ENCODE results near the gene DLGAP4.

Gene DLGAP4

GRCh38 chr20:36275441-36276189 is 30.5 kb upstream of the DLGAP4 start:
- no peak for DNase-seq

GRCh38 chr20:36277546-36277945 is 28.6 kb upstream of the DLGAP4 start:
- no peak for DNase-seq

GRCh38 chr20:36279362-36279761 is 26.8 kb upstream of the DLGAP4 start:
- no peak for DNase-seq

GRCh38 chr20:36279776-36280175 is 26.4 kb upstream of the DLGAP4 start:
- no peak for DNase-seq

- DNase-seq: no peak
Measured at GRCh38 chr20:36281785-36282380, 24.3 kb upstream of the DLGAP4 start.

GRCh38 chr20:36284751-36285150 is 21.4 kb upstream of the DLGAP4 start:
- no peak for DNase-seq

- DNase-seq: no peak
Measured at GRCh38 chr20:36285746-36286447, 20.2 kb upstream of the DLGAP4 start.

GRCh38 chr20:36297656-36298055 is 8.5 kb upstream of the DLGAP4 start:
- no peak for DNase-seq

- no peak for DNase-seq
Measured at GRCh38 chr20:36298061-36298460, 8.1 kb upstream of the DLGAP4 start.

- DNase-seq: no peak
Measured at GRCh38 chr20:36298795-36299339, 7.3 kb upstream of the DLGAP4 start.

GRCh38 chr20:36299459-36299858 is 6.7 kb upstream of the DLGAP4 start:
- no peak for DNase-seq

- no peak for DNase-seq
Measured at GRCh38 chr20:36301359-36302119, 4.6 kb upstream of the DLGAP4 start.

- no peak for DNase-seq
Measured at GRCh38 chr20:36303020-36303595, 3.0 kb upstream of the DLGAP4 start.

GRCh38 chr20:36303831-36304230 is 2.3 kb upstream of the DLGAP4 start:
- DNase-seq: no peak

GRCh38 chr20:36304786-36305495 is 1.2 kb upstream of the DLGAP4 start:
- no peak for DNase-seq

- no peak for DNase-seq
Measured at GRCh38 chr20:36306553-36307411, 643 bp downstream of the DLGAP4 start.

GRCh38 chr20:36307412-36308325 is 1.5 kb downstream of the DLGAP4 start:
- DNase-seq: no peak

- DNase-seq: no peak
Measured at GRCh38 chr20:36308353-36308752, 2.2 kb downstream of the DLGAP4 start.

- DNase-seq: no peak
Measured at GRCh38 chr20:36308986-36309385, 2.8 kb downstream of the DLGAP4 start.

GRCh38 chr20:36309643-36310042 is 3.5 kb downstream of the DLGAP4 start:
- DNase-seq: no peak

All from activated T-cell treated with anti-CD3 and anti-CD28 coated beads, Interleukin-2, amount 50 U/mL, for 48 hours (primary cell).